CD4-positive, alpha-beta T cell treated with Interleukin-17A for 1 hour (primary cell): ENCODE measurements around the gene MLX.

Source experiments
- DNase-seq: peaks from one replicate; pipeline ENCODE4 v3.0.0-alpha.2; 2020

The MLX gene

GRCh38 chr17:42566883-42567573 is at the start of gene MLX:
TSS of gene MLX (plus strand) at chr17:42567100. CDS start at chr17:42567125, 25 bp downstream.
- DNase-seq: peak; percentile 92

GRCh38 chr17:42517516-42517915 is 49.4 kb upstream of the MLX start:
- peak; percentile 84 for DNase-seq

- DNase-seq: no peak
Measured at GRCh38 chr17:42518046-42518754, 48.7 kb upstream of the MLX start.

GRCh38 chr17:42518755-42519545 is 48.0 kb upstream of the MLX start:
- DNase-seq: no peak

- DNase-seq: no peak
Measured at GRCh38 chr17:42519546-42520491, 47.1 kb upstream of the MLX start.

GRCh38 chr17:42520540-42520951 is 46.4 kb upstream of the MLX start:
- DNase-seq: peak; percentile 25

GRCh38 chr17:42521036-42521435 is 45.9 kb upstream of the MLX start:
- no peak for DNase-seq

- DNase-seq: no peak
Measured at GRCh38 chr17:42521666-42522262, 45.1 kb upstream of the MLX start.

GRCh38 chr17:42522263-42522790 is 44.6 kb upstream of the MLX start:
- DNase-seq: no peak

- no peak for DNase-seq
Measured at GRCh38 chr17:42522798-42523278, 44.1 kb upstream of the MLX start.

- DNase-seq: no peak
Measured at GRCh38 chr17:42525221-42525620, 41.7 kb upstream of the MLX start.

GRCh38 chr17:42526031-42526444 is 40.9 kb upstream of the MLX start:
- no peak for DNase-seq

GRCh38 chr17:42527932-42528331 is 39.0 kb upstream of the MLX start:
- DNase-seq: no peak

GRCh38 chr17:42529061-42529460 is 37.8 kb upstream of the MLX start:
- DNase-seq: no peak

GRCh38 chr17:42530952-42531454 is 35.9 kb upstream of the MLX start:
- DNase-seq: no peak

GRCh38 chr17:42531455-42532354 is 35.2 kb upstream of the MLX start:
- DNase-seq: peak; percentile 57

- DNase-seq: no peak
Measured at GRCh38 chr17:42535155-42536047, 31.5 kb upstream of the MLX start.

- DNase-seq: peak; percentile 81
Measured at GRCh38 chr17:42536048-42536371, 30.9 kb upstream of the MLX start, which contains the start of gene NAGLU. TSS of gene NAGLU (plus strand) at chr17:42536241. CDS start at chr17:42536273, 32 bp downstream.
